ENCODE data around the gene GSK3B. TPM values are rescaled to one million over a fixed set of nuclear protein-coding genes. Genes with fewer than 3 reads are reported as not detected.

GSK3B gene
- total RNA-seq, 1 donor from 2014 or later, result 43.7 TPM

DNA sequence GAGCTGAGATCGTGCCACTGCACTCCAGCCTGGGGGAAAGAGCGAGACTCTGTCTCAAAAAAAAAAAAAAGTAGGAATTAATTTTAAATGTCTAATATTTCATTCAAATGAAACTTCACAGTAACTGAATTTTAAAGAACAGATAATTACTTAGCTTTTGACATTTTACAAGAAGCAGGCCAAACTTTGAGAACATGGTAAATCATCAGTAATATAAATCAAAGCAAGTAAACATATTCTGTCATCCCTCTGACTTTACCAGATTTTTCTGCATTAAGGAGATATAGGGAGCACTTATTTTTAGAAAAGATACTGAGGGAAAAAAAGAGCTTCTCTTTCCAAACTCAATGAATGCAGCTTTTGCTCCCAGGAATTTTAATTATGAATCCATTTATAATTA, 275.3 kb downstream of the GSK3B start:
- no peak for DNase-seq (ENCODE audit: low read depth, low spot score)

DNA sequence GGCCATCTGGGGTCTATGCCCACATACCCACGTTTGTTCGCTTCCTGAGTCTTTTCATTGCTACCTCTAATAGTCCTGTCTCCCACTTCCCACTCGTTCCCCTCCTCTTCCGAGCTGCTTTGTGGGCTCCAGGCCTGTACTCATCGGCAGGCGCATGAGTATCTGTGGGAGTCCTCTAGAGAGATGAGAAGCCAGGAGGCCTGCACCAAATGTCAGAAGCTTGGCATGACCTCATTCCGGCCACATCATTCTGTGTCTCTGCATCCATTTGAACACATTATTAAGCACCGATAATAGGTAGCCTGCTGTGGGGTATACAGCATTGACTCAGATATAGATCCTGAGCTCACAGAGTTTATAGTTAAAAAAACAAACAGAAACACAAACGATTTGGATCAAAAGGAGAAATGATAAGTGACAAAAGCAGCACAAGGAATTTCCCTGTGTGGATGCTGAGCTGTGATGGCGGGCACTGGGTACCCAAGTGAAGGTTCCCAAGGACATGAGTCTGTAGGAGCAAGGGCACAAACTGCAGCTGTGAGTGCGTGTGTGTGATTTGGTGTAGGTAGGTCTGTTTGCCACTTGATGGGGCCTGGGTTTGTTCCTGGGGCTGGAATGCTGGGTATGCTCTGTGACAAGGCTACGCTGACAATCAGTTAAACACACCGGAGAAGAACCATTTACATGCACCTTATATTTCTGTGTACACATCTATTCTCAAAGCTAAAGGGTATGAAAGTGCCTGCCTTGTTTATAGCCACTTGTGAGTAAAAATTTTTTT, 276.5 kb downstream of the GSK3B start:
- no peak for DNase-seq (ENCODE audit: low read depth, low spot score)

DNA sequence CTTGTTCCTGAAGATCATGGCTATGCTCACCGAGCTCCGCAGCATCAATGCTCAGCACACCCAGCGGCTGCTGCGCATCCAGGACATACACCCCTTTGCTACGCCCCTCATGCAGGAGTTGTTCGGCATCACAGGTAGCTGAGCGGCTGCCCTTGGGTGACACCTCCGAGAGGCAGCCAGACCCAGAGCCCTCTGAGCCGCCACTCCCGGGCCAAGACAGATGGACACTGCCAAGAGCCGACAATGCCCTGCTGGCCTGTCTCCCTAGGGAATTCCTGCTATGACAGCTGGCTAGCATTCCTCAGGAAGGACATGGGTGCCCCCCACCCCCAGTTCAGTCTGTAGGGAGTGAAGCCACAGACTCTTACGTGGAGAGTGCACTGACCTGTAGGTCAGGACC, 277.2 kb downstream of the GSK3B start:
- DNase-seq (ENCODE audit: low read depth, low spot score), result no peak

DNA sequence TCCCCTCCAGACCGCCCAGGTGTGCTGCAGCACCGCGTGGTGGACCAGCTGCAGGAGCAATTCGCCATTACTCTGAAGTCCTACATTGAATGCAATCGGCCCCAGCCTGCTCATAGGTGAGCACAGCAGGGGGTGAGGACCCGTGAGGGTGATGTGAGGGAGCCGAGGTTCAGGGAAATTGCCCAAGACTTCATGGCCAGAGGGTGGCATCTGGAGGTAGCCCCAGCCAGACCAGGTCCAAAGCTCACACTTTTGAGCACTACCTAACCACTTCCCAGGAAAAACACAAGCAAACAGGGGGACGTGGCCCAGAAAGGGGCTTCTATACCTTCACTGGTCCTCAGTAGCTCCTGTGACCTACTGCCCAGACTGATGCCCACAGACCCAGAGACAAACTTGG, 278.5 kb downstream of the GSK3B start:
- DNase-seq (ENCODE audit: low read depth, low spot score), result no peak

DNA sequence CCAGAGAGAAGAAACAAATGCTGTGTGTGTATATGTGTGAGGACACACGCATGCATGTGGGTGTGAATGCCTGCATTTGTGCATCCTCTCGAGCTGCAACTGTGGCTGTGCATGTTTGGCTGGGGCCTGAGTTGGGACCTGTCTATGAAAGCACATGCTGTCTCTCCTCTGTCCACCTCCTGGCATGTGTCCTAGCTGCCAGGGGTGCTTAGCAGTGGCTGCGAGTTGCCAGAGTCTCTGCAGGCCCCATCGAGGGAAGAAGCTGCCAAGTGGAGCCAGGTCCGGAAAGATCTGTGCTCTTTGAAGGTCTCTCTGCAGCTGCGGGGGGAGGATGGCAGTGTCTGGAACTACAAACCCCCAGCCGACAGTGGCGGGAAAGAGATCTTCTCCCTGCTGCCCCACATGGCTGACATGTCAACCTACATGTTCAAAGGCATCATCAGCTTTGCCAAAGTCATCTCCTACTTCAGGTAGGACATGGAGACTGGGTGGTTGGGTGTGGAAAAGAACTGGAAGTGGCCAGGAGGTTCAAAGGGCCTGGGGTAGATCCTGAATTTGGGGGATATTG, 281.7 kb downstream of the GSK3B start:
- DNase-seq (ENCODE audit: low read depth, low spot score), result no peak

DNA sequence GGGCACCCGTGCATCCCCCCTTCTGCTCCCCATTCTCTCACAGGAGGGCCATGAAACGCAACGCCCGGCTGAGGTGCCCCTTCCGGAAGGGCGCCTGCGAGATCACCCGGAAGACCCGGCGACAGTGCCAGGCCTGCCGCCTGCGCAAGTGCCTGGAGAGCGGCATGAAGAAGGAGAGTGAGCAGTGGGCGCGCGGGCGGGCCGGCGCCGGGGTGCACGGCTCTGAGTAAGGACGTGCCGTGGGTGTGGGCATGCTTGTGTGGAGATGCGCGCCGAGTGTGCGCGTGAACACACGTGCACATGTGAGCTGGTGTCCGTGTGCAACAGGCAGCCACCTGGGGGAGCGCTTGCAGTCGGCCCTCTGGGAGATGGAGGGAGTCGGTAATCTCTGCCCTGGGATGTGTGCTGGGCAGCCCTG, 284.2 kb downstream of the GSK3B start:
- DNase-seq (ENCODE audit: low read depth, low spot score), result no peak

DNA sequence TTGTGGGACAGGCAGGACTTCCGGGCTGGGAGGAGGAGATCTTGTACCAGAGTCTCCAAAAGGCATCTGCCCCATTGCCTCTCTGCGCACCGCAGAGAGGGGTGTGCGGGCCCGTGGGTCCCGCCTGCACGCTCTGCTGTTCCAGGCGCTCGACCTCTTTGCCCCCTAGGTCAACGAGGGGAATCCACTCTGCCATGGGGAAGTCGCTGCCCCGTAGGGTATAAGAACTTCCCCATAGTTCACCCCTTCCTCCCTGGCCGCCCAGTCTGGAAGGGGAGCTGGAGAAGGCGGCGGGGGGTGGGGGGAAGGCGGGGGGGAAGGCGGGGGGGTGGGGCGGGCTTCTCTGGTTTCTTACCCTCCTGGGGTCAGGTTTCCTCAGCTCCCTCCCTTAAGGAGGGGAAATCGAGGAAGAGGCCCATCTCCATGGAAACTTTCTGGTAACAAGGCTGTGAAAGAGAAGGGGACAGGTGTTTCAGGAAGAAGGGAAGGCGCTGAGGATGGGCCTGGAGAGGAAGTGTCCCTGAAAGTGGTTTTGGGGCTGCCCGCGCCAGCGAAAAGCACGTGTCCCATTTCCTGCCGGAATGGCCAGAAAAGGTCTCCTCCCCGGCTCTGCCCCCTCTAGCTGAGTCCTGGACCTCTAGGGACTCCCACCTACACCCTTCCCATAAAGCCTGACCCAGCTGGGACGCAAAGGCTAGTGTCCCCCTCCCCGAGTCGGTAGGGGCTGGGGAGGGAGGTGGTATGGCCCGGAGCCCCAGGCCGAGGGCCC, 284.8 kb downstream of the GSK3B start:
- DNase-seq (ENCODE audit: low read depth, low spot score), result no peak

DNA sequence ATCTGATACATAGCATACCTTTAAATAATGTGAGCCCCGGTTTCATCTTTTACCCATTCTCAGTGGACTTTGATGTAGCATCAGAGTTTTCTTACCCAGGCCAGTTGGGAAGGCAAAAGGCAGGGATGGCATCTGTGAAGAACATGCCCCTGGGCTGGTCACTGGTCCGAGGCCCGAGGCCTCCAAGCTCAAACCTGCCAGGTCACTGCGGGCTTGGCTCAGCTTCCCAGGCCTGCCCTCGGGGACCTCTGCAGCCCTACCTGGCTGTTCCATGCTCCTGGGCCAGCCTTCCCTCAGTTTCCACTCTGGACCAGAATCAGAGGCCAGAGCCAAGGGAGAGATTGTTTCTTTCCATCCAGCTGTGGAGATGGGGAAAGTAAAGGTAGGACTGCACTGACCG, 285.4 kb downstream of the GSK3B start:
- DNase-seq (ENCODE audit: low read depth, low spot score), result no peak

DNA sequence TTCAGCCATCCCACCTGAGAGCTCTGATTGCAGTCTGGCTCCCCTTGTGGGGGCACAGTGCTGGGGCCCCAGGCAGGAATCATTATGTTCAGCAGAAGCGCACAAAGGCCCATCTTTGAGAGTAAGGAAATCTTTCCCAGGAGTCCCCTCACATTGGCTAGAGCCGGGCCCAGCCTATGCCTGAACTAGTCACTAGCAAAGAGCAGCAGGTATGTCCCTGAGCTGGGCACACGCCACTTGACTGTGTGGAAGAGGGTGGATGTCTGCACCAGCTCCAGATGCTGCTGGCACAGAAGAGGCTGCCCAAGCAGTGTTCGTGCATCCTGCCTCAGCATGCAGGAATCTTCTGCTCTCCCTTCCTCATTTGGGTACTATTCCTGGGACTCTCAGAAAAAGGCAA, 286.0 kb downstream of the GSK3B start:
- no peak for DNase-seq (ENCODE audit: low read depth, low spot score)

DNA sequence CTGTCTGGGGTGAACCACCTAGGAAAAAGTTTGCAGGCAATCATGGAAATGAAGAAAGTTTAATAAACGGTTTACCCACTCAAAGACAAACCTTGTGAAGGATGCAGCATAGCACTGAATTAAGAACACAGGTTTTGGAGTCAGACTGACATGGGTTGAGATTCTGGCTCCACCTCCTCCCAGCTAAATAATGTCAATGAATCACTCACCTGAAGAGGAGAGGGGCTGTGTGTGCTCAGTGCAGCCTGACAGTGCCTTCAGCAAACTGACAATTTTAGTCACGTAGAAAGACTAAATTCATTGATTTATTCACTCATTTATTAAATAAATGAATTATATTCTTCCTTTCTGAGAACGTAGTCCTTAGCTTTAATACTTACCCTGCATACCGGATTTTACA, 293.4 kb downstream of the GSK3B start:
- no peak for DNase-seq (ENCODE audit: low read depth, low spot score)

DNA sequence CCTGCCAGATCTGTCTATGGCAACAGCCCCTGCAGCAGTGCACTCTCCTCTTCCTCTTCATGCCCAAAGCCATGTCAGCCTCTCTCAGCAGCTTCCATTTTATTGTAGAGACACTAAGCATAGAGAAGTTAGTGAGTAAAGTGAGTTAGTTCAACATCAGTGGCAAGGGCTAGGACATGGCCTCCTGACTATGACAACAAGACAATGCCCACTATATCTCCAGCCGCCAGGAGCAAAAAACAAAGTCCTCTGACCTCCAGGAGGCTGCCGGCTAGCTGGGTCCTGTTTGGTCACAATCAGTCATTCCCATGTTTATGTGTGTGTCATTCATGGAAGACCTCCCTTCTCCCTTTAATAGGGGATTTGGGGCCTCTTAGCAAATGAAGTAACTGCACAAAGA, 297.5 kb downstream of the GSK3B start:
- DNase-seq (ENCODE audit: low read depth, low spot score), result no peak

DNA sequence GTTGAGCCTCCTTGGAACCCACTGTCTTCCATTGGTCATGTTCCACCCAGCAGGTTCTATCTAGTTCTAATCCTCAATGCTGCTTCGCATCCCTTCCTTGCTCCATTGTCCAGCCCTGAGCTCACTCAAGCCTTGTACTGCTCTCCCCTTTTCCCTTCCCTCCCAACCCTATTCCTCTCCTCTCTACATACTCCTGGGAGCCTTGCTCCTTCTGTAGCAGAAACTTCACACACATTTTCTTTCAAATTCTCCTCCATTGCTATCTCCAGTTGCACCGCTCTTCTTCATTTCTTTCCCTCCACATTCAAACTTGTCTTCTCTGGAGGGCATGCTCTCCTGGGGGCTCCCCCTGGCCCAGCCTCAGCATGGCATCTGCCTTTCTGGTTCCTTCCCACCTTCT, 297.9 kb downstream of the GSK3B start:
- no peak for DNase-seq (ENCODE audit: low read depth, low spot score)

DNA sequence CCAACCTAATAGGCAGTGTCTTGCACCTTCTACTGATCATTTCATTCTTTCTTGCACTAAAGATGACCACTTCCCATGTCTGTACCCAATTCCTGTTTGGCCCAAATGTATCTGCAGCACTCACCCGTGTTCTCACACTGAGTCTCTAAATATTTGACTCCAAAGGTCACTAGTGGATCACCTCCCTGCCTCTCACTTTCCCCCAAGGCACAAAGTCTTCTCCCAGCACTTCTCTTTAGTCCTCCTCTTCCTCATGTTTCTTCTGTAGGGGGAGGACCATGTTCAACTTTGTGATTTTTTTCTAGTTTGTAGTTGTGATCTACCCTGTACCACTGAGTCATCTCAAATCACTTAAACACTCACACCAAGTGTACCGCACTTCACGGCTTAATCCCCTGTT, 298.4 kb downstream of the GSK3B start:
- no peak for DNase-seq (ENCODE audit: low read depth, low spot score)

DNA sequence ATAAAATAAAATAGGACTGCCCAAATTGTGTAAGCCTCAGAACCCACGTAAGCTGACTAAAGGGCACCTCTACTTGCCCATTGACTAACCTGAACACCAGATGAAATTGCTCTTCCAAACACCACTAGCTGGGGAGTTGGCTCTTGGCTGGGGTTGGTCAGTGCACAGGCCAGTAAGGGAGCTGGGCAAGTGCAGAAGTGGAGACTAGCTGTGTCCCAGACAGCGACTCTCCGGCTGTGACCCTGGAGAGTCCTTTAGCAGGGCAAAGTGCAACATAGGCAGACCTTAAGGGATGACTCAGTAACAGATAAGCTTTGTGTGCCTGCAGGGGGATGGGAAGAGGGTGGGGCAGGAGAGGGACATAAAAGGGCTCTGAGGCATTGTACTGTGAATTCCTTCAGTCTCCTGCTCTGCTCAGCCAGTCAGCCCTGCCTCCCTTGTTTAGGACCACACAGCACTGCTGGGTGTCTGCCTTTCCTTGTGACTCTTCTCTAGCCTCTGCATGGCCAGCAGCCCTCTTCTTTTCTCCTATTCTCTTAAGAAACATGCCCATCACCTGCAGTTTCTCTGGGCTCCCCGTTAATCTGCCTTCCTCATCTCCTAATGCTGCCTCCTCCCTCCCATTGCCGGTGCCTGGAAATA, 299.2 kb downstream of the GSK3B start:
- DNase-seq (ENCODE audit: low read depth, low spot score), result no peak

DNA sequence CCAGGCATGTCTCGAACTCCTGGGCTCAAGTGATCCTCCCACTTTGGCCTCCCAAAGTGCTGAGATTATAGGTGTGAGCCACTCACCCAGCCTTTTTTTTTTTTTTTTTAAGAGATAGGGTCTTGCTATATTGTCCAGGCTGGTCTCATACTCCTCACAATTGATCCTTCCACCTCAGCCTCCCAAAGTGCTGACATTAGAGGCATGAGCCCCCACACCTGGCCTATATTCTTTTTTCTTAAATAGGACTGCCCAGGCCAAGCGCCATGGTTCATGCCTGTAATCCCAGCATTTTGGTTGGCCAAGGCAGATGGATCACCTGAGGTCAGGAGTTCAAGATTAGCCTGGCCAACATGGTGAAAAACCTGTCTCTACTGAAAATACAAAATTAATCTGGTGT, 299.8 kb downstream of the GSK3B start:
- DNase-seq (ENCODE audit: low read depth, low spot score), result no peak

DNA sequence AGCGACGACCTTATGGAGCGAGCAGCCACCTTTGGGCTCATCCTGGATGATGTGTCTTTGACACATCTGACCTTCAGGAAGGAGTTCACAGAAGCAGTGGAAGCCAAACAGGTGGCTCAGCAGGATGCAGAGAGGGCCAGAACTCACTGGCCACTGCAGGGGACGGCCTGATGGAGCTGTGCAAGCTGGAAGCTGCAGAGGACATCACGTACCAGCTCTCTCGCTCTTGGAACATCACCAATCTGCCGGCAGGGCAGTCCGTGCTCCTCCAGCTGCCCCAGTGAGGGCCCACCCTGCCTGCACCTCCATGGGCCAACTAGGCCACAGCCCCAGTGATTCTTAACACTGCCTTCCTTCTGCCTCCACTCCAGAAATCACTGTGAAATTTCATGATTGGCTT, 302.0 kb downstream of the GSK3B start:
- no peak for DNase-seq (ENCODE audit: low read depth, low spot score)

DNA sequence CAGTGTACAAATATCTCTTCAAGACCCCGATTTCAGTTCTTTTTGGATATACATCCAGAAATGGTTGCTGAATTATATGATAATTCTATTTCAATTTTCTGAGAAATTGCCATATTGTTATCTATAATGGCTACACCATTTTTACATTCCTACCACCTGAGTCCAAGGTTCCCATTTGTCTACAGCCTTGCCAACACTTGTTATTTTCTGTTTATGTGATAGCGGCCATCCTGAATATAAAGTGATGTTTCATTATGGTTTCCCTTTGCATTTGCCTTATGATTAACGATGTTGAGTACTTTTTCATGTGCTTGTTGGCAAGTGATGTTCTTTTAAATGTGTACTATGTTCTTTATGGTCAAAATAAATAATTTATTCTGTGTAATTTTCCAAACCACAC, 303.9 kb downstream of the GSK3B start:
- no peak for DNase-seq (ENCODE audit: low read depth, low spot score)

DNA sequence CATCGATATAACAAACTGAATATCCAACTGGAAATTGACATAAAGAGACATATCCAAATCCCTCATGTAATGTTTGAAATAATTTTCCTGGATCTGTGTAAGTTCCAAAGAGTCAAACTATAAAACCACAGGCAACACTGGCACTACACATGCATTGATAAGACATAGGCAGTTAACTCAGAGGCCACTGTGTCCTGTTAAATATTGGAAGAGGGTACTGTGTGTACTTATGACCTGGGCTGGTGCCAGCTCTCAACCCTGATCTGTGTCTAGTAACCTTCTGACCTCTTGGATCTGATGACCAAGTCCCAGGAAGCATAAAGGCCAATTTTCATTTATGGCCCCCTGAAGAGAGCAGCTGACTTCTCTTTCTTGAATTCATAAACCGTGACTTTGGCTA, 307.8 kb downstream of the GSK3B start:
- DNase-seq (ENCODE audit: low read depth, low spot score), result no peak

DNA sequence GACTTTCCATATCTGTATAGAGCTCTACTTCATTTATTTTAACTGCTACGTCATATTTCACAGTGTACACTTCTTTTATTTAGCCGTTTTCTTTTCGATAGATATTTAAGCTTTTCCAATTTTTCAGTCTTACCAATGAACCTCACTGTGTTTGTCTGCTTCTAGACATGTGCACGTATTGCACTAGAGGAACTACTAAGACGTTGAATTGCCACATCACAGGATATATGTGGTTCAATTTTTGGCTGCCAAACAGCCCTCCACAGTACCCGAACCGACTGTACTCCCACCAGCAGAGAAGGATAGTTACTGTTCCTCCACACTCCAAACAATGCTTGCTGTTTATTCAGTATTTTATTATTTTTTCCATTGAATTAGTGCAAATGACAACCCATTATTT, 310.4 kb downstream of the GSK3B start:
- DNase-seq (ENCODE audit: low read depth, low spot score), result no peak

DNA sequence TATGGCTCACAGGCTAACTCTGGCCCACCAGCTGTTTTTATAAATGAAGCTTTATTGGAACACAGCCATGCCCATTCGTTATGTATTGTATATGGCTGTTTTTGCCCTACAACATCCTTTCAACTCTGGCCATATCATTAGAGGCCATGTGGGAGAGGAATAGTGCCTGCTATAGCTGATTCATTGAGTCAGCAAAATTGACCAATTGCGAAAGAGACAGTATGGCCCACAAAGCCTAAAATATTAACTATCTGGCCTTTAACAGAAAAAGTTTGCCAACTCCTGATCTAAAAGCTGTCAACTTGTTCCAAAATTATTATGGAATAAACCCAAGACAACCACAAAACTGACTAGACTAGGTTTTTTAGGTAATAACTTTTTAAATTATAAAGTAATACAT, 311.0 kb downstream of the GSK3B start:
- DNase-seq (ENCODE audit: low read depth, low spot score), result no peak

DNA sequence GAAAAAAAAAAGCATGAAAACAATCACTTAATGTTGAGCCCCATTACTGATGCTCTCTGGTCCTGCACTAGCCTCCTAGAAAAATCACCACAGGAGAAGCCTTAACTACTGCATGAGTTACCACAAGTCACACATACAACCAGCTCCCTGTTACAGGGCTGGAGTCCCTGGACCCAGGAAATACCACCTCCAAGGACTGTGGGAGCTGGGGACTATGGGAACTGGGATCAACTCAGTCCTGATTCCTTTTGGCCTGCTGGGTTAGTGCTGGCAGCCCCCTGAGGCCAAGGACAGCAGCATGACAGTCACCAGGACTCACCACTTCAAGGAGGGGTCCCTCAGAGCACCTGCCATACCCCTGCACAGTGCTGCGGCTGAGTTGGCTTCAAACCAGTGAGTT, 311.8 kb downstream of the GSK3B start:
- DNase-seq (ENCODE audit: low read depth, low spot score), result no peak
